ENCODE results near the gene TCF7L1. TPM values are rescaled to one million over a fixed set of nuclear protein-coding genes. Genes with fewer than 3 reads are reported as not detected.

TCF7L1 gene
- total RNA-seq, 1 donor from 2014 or later, result 1.4 TPM

GRCh38 chr2:85244828-85245227 is 111.6 kb downstream of the TCF7L1 start:
- no peak for DNase-seq (ENCODE audit: low read depth)
- no peak overlapping the region for H3K4me3 ChIP-seq (ENCODE audit: low read depth, low read length)
- TF ChIP-seq CTCF (conservative IDR thresholded peaks at IDR 0.05; ENCODE audit: low read depth, low read length), result no peak

- no peak for TF ChIP-seq CTCF (conservative IDR thresholded peaks at IDR 0.05; ENCODE audit: low read depth, low read length)
- DNase-seq (ENCODE audit: low read depth), result no peak
- H3K4me3 ChIP-seq (ENCODE audit: low read depth, low read length), result no peak overlapping the region
Measured at GRCh38 chr2:85245891-85246290, 112.7 kb downstream of the TCF7L1 start.

GRCh38 chr2:85246348-85246747 is 113.2 kb downstream of the TCF7L1 start:
- no peak overlapping the region for H3K4me3 ChIP-seq (ENCODE audit: low read depth, low read length)
- no peak for DNase-seq (ENCODE audit: low read depth)
- no peak for TF ChIP-seq CTCF (conservative IDR thresholded peaks at IDR 0.05; ENCODE audit: low read depth, low read length)

GRCh38 chr2:85247610-85248009 is 114.4 kb downstream of the TCF7L1 start:
- TF ChIP-seq CTCF (conservative IDR thresholded peaks at IDR 0.05; ENCODE audit: low read depth, low read length), result no peak
- DNase-seq (ENCODE audit: low read depth), result no peak
- no peak overlapping the region for H3K4me3 ChIP-seq (ENCODE audit: low read depth, low read length)

- no peak overlapping the region for H3K4me3 ChIP-seq (ENCODE audit: low read depth, low read length)
- peak; percentile 15 for DNase-seq (ENCODE audit: low read depth)
Measured at GRCh38 chr2:85248773-85249509, 115.7 kb downstream of the TCF7L1 start.

GRCh38 chr2:85250045-85250444 is 116.9 kb downstream of the TCF7L1 start:
- no peak overlapping the region for H3K4me3 ChIP-seq (ENCODE audit: low read depth, low read length)
- TF ChIP-seq CTCF (conservative IDR thresholded peaks at IDR 0.05; ENCODE audit: low read depth, low read length), result peak; percentile 5
- peak; percentile 20 for DNase-seq (ENCODE audit: low read depth)

More at GRCh38 chr2:85248773-85249509, 115.7 kb downstream of the TCF7L1 start:
- no peak for TF ChIP-seq CTCF (conservative IDR thresholded peaks at IDR 0.05; ENCODE audit: low read depth, low read length)

GRCh38 chr2:85251070-85251616 is 118.0 kb downstream of the TCF7L1 start:
- no peak for TF ChIP-seq CTCF (conservative IDR thresholded peaks at IDR 0.05; ENCODE audit: low read depth, low read length)
- DNase-seq (ENCODE audit: low read depth), result no peak
- no peak overlapping the region for H3K4me3 ChIP-seq (ENCODE audit: low read depth, low read length)
